ENCODE measurements around the gene TRIOBP. TPM values are rescaled to one million over a fixed set of nuclear protein-coding genes. Genes with fewer than 3 reads are reported as not detected.

Gene TRIOBP
- total RNA-seq, 4 donors from 2014 or later: 45.3 to 86.4 (median 65.1) TPM

DNA sequence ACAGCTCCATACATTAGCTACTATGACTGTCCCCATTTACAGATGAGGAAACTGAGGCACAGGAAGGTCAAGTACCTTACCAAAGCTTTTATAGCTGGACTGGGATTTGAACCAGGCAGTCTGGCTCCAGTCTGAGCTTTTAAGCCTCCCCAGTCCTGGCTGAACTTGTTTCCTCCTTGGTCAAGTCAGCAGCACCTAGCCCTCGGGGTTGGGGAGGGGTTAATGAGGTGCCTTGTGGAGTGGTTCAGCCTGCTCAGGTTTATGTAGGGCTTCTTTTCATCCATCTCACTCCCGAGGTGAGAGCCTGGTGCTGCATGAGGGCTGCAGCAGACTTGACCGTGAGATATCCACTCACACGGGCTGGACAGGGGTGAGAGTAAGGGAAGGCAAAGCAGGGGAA lies 74.2 kb downstream of the TRIOBP start:
- no peak for DNase-seq (ENCODE audit: low spot score in 2 of 2)
- intact Hi-C loops (cut with DNase I; ENCODE audit: low total_unique reads): no loop called here
- TF ChIP-seq, protein P1, sequence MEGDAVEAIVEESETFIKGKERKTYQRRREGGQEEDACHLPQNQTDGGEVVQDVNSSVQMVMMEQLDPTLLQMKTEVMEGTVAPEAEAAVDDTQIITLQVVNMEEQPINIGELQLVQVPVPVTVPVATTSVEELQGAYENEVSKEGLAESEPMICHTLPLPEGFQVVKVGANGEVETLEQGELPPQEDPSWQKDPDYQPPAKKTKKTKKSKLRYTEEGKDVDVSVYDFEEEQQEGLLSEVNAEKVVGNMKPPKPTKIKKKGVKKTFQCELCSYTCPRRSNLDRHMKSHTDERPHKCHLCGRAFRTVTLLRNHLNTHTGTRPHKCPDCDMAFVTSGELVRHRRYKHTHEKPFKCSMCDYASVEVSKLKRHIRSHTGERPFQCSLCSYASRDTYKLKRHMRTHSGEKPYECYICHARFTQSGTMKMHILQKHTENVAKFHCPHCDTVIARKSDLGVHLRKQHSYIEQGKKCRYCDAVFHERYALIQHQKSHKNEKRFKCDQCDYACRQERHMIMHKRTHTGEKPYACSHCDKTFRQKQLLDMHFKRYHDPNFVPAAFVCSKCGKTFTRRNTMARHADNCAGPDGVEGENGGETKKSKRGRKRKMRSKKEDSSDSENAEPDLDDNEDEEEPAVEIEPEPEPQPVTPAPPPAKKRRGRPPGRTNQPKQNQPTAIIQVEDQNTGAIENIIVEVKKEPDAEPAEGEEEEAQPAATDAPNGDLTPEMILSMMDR (IDR thresholded peaks at IDR 0.05): no peak
- TF ChIP-seq POLR2A (IDR thresholded peaks at IDR 0.05): no peak
- WGBS, 2 donors: 48 to 49% methylated on average over 4 of the region's 4 CpGs
- no peak overlapping the region for H3K4me3 ChIP-seq (ENCODE audit: low read depth, poor library complexity, severe bottlenecking)

DNA sequence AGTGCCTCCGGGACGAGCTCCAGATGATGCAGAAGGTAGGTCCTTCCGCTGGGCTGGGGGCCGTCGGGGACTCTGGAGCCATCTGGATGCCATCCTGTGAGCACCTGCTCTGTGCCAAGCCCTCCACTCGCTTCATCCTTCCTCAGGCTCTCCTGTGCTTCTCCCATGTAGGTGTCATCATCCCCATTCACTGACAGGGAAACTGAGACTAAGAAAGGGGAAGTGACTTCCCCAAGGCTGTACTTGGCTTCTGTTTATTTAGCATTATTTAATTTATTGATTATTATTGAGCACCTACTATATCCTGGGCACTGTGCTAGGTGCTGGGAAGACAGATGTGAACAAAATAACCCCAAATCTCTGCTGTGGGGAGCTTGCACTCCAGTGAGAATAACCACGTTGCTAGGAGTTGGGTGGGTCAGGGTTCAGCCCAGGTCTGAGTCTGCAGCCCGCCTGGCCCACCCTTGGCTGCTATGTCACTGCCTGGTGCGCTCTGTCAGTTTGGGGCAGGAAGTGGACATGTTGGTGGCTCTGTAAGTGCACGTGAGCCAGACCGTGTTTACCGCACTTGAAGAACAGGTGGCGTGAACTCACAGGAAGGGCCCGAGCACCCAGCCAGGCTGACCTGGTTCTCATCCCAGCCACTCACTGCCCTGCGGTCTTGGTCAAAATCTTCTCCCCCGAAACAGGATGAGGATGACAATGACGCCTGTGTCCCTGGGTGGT lies 75.0 kb downstream of the TRIOBP start:
- DNase-seq (ENCODE audit: low spot score in 2 of 2): no peak
- intact Hi-C loops (cut with DNase I; ENCODE audit: low total_unique reads): no loop called here
- WGBS, 2 donors: 83 to 93% methylated on average over 17 of the region's 17 CpGs
- H3K4me3 ChIP-seq (ENCODE audit: low read depth, poor library complexity, severe bottlenecking): no peak overlapping the region
- TF ChIP-seq, protein P1 (IDR thresholded peaks at IDR 0.05): no peak
- TF ChIP-seq POLR2A (IDR thresholded peaks at IDR 0.05): no peak

DNA sequence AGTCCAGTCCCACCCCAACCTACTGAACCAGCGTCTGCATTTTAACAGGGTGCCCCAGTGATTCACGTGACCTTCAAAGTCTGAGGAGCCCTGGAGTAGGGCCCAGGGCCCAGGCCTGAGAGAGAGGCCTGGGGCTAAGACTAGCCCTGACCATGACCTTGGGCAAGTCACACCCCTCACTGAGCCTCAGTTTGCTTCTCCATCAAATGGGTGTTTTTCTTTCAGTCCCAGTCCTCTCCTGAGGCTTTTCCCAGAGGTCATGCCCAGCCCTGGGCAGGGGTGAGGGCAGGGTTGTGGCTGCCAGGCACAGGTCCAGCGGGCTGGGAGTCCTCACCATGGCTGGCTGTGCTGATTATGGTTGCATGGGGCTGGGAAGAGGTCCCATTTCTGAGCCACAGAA lies 77.9 kb downstream of the TRIOBP start:
- DNase-seq (ENCODE audit: low spot score in 2 of 2): no peak
- intact Hi-C loops (cut with DNase I; ENCODE audit: low total_unique reads): no loop called here
- TF ChIP-seq POLR2A (IDR thresholded peaks at IDR 0.05): no peak
- TF ChIP-seq, protein P1 (IDR thresholded peaks at IDR 0.05): no peak
- H3K4me3 ChIP-seq (ENCODE audit: low read depth, poor library complexity, severe bottlenecking): no peak overlapping the region
- WGBS, 2 donors: 88 to 89% methylated on average over 2 to 3 of the region's 3 CpGs

DNA sequence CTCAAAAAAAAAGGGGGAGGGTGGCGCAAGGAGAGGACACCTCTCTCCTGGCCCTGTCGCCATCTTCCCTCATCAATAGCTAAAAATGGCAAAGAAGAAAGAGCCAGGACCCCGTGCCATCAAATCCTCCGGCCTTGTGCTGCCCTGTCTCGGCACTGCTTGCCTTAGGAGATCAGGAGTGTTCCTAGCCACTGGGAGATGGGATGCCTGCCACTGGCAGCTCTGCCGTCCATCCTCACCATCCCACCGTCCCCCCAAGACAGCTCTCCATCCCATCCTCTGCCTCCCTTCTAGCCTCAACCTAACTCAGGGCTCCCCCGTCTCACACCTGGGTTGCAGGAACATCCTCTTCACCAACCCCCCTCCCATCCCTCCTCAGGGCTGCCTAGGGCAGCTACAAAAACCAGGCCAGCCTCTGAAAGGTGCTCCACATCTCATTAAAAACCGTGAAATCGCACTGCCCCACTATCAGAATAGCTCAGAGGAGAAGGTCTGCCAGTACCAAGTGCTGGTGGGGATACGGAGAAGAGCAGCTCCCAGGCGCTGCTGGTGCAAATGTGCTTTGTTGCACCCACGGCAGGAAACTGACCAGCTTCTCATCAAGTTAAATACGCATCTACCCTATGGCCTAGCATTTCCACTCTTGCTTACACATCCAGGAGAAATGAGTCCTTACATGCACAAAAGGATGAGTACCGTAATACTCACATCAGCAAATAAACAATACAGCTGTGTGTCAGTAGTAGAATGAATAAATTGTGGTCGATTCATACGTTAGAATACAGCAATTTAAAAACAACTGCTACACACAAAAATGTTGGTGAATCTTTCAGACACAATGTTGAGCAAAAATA lies 79.2 kb downstream of the TRIOBP start:
- WGBS, 2 donors: 76 to 77% methylated on average over 17 of the region's 17 CpGs
- no peak for TF ChIP-seq POLR2A (IDR thresholded peaks at IDR 0.05)
- TF ChIP-seq, protein P1 (IDR thresholded peaks at IDR 0.05): no peak
- H3K4me3 ChIP-seq (ENCODE audit: low read depth, poor library complexity, severe bottlenecking): no peak overlapping the region
- DNase-seq (ENCODE audit: low spot score in 2 of 2): no peak
- intact Hi-C loops (cut with DNase I; ENCODE audit: low total_unique reads): no loop called here

DNA sequence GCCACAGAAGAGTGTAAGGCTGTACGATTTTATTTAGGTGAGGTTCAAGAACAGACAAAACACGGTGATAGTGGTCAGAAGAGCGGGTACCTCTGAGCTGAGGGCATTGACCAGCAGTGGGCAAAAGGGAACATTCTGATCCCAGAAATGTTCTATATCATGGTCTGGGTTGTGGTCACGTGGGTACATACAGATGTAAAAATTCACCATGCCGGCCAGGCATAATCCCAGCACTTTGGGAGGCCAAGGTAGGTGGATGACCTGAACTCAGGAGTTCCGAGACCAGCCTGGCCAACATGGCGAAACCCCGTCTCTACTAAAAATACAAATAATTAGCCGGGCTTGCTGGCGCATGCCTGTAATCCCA lies 79.8 kb downstream of the TRIOBP start:
- no peak for DNase-seq (ENCODE audit: low spot score in 2 of 2)
- H3K4me3 ChIP-seq (ENCODE audit: low read depth, poor library complexity, severe bottlenecking): no peak overlapping the region
- WGBS, 2 donors: 54 to 63% methylated on average over 10 of the region's 10 CpGs
- intact Hi-C loops (cut with DNase I; ENCODE audit: low total_unique reads): no loop called here
- TF ChIP-seq, protein P1 (IDR thresholded peaks at IDR 0.05): no peak
- TF ChIP-seq POLR2A (IDR thresholded peaks at IDR 0.05): no peak
